PC-3 (cell line): ENCODE measurements around the gene HELQ.

Experiments
- CTCF ChIP-seq: fragments of 300-600 bp; sonication (generic); conservative IDR thresholded peaks from 2 replicates; pipeline ENCODE4 v1.5.1; 2017; ENCODE audit warnings: antibody characterized with exemption, low read depth, mild to moderate bottlenecking, low read length
- EZH2 ChIP-seq: fragments of 300-600 bp; sonication (generic); IDR thresholded peaks from one replicate; pipeline ENCODE4 v1.6.1; 2017; ENCODE audit warnings: antibody characterized with exemption, mild to moderate bottlenecking, low read length; ENCODE audit not compliant: unreplicated experiment

DNA sequence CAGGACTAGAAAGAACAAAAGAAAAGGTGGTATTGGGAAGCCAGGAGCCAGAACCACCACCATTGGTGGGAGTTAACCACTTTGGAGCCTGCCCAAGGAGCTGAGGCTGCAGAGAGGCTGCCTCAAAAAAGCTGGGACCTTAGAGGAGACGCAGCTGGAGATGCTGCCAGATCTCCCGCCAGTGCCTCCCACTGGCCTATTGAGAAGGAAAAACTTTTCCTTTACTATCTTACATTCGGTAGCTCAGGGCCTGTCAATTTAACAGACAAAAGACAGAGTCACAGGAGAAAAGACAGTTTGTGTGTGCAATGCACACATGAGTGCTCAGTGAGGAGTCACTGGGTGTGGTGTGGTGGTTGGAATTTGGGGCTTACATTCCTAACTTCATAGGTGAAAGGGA, 68.6 kb downstream of the HELQ start:
- TF ChIP-seq EZH2 (no peak), CTCF (no peak)
